DOHH2 (cell line): ENCODE data around the gene NPM1.
"Not testable (repeated sequence)": the region's sequence is repeated elsewhere in the genome, so short reads cannot be mapped to it uniquely, and the experiment has no call there.

Source experiments
- H3F3A ChIP-seq: fragments of 200-600 bp; sonication (generic), shearing (Covaris generic); 2 replicates; pipeline ENCODE4 v1.6.0; 2016; ENCODE audit warnings: antibody characterized with exemption, mild to moderate bottlenecking; ENCODE audit not compliant: control insufficient read depth, insufficient read depth
- H3K27ac ChIP-seq: fragments of 200-600 bp; sonication (generic); 2 replicates; pipeline ENCODE4 v1.5.1; 2014; ENCODE audit warnings: low read depth, mild to moderate bottlenecking, low read length, moderate library complexity
- H3K27me3 ChIP-seq: fragments of 200-600 bp; sonication (generic); 2 replicates; pipeline ENCODE4 v1.6.1; 2014; ENCODE audit warnings: mild to moderate bottlenecking, low read length, mixed read lengths; ENCODE audit not compliant: control insufficient read depth
- H3K36me3 ChIP-seq: fragments of 200-600 bp; sonication (generic); 2 replicates; pipeline ENCODE4 v1.6.1; 2014; ENCODE audit warnings: mild to moderate bottlenecking, low read length, moderate library complexity, mixed read lengths; ENCODE audit not compliant: control insufficient read depth
- H3K4me1 ChIP-seq: fragments of 200-600 bp; sonication (generic); 2 replicates; pipeline ENCODE4 v1.6.1; 2014; ENCODE audit warnings: mild to moderate bottlenecking, low read length, mixed read lengths; ENCODE audit not compliant: control insufficient read depth
- H3K4me2 ChIP-seq: fragments of 200-600 bp; sonication (generic); 2 replicates; pipeline ENCODE4 v1.6.0; 2014; ENCODE audit warnings: mild to moderate bottlenecking, low read length, moderate library complexity
- H3K4me3 ChIP-seq: fragments of 200-600 bp; sonication (generic); 2 replicates; pipeline ENCODE4 v1.5.1; 2014; ENCODE audit warnings: mild to moderate bottlenecking, low read length, mixed read lengths
- H3K79me2 ChIP-seq: fragments of 200-600 bp; sonication (generic); 2 replicates; pipeline ENCODE4 v1.6.1; 2014; ENCODE audit warnings: mild to moderate bottlenecking, low read length, mixed read lengths; ENCODE audit not compliant: control insufficient read depth
- H3K9me2 ChIP-seq: fragments of 200-600 bp; sonication (generic); replicated peaks from 2 replicates; pipeline ENCODE4 v1.6.1; 2014; ENCODE audit warnings: mild to moderate bottlenecking, low read length, mixed read lengths; ENCODE audit not compliant: control insufficient read depth
- H3K9me3 ChIP-seq: fragments of 200-600 bp; sonication (generic); 2 replicates; pipeline ENCODE4 v1.6.1; 2014; ENCODE audit warnings: antibody characterized with exemption, low read length, mixed read lengths; ENCODE audit not compliant: control insufficient read depth, insufficient read depth
- H4K20me1 ChIP-seq: fragments of 200-600 bp; sonication (generic); 2 replicates; pipeline ENCODE4 v1.6.0; 2014; ENCODE audit warnings: low read depth, mild to moderate bottlenecking, antibody characterized with exemption, low read length, moderate library complexity; ENCODE audit not compliant: control insufficient read depth, insufficient read depth
- CTCF ChIP-seq: fragments of 200-600 bp; sonication (generic); IDR thresholded peaks from one replicate; pipeline ENCODE4 v1.5.1; 2014; ENCODE audit warnings: antibody characterized with exemption, mild to moderate bottlenecking, low read depth, low read length; ENCODE audit not compliant: poor library complexity, severe bottlenecking
- EZH2phosphoT487 ChIP-seq: fragments of 200-600 bp; sonication (generic); IDR thresholded peaks from 2 replicates; pipeline ENCODE4 v1.6.1; 2017; ENCODE audit warnings: borderline replicate concordance, mild to moderate bottlenecking, antibody characterized with exemption, low read length, moderate library complexity, mixed read lengths

NPM1 gene

GRCh38 chr5:171355302-171355724, 32.3 kb upstream of the NPM1 start:
- Histone ChIP-seq H3K9me3 (no peaks in the 10 kb centered on the region), H3K4me3 (no peak overlapping the region), H3K9me2 (no peaks in the 10 kb centered on the region), H3K36me3 (no peaks in the 10 kb centered on the region), H3K79me2 (no peaks in the 10 kb centered on the region), H3K27ac (no peak overlapping the region), H3K4me2 (no peak overlapping the region), H3F3A (no peaks in the 10 kb centered on the region), H3K4me1 (no peaks in the 10 kb centered on the region), H4K20me1 (no peaks in the 10 kb centered on the region), H3K27me3 (no peaks in the 10 kb centered on the region)
- TF ChIP-seq CTCF: no peak

- Histone ChIP-seq H4K20me1 (no peaks in the 10 kb centered on the region), H3K27ac (no peak overlapping the region), H3K36me3 (no peaks in the 10 kb centered on the region), H3F3A (no peaks in the 10 kb centered on the region), H3K27me3 (no peaks in the 10 kb centered on the region), H3K9me2 (no peaks in the 10 kb centered on the region), H3K79me2 (no peaks in the 10 kb centered on the region), H3K4me1 (no peaks in the 10 kb centered on the region), H3K4me2 (no peak overlapping the region), H3K4me3 (no peak overlapping the region), H3K9me3 (no peaks in the 10 kb centered on the region)
- no peak for TF ChIP-seq EZH2phosphoT487
- no peak for TF ChIP-seq CTCF
Observed at GRCh38 chr5:171357843-171358242, 29.8 kb upstream of the NPM1 start.

GRCh38 chr5:171361151-171361550, 26.5 kb upstream of the NPM1 start:
- H4K20me1 ChIP-seq, H3K4me1 ChIP-seq, H3F3A ChIP-seq, H3K79me2 ChIP-seq, H3K36me3 ChIP-seq, H3K9me3 ChIP-seq, H3K4me3 ChIP-seq, H3K9me2 ChIP-seq, H3K27ac ChIP-seq, H3K4me2 ChIP-seq, H3K27me3 ChIP-seq: not testable (repeated sequence)

GRCh38 chr5:171363249-171363648, 24.4 kb upstream of the NPM1 start:
- H3K4me1 ChIP-seq, H3K27me3 ChIP-seq, H3K4me3 ChIP-seq, H3K79me2 ChIP-seq, H3K36me3 ChIP-seq, H4K20me1 ChIP-seq, H3K9me2 ChIP-seq, H3K9me3 ChIP-seq, H3K27ac ChIP-seq, H3K4me2 ChIP-seq, H3F3A ChIP-seq: not testable (repeated sequence)
